ENCODE measurements around the gene PCSK6. TPM values are rescaled to one million over a fixed set of nuclear protein-coding genes. Genes with fewer than 3 reads are reported as not detected.

Gene PCSK6
- polyA plus RNA-seq, 3 donors: 0.05 to 0.10 TPM; not detected in 1

DNA sequence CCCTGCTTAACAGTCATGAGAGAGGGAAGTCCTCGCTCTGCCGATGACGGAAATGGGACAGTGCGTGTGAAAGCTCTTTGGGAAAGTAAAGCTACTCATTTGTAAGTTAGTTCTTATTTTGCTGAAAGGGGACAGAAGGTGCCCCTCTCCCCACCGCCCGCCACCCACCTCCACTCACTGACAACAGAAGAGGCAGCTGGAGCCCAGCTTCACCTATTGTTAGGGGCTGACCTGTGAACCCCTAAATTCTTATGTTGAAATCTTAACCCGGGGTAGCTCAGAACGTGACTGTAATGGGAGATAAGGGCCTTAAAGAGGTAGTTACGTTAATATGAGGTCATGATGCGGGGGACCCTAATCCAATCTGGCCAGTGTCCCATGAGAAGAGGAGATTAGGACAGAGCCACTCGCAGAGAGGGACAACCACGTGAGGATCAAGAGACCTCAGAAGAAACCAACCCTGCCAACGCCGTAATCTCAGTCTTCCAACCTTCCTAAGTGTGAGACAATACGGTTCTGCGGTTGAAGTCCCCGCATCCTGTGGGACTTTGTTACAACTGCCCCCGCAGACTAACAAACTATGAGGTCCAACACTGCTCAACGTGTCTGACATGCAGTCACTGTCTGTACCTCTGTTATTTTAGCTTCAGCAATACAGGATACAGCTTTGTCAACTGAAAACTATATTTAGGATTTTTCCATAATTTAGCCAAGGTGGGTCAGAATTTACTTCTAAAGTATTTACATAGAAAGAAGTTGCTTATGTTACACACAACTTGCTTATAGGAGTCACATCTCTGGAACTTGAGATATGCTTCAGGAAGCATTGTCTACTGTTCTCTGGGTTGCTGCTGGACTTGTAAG lies 51.7 kb downstream of the PCSK6 start:
- Histone ChIP-seq H3K36me3 (replicated peaks in 1 of 2; ENCODE audit: control insufficient read depth in 1 of 2, insufficient read depth in 2 of 2, low read length in 2 of 2) (no peaks in the 10 kb centered on the region), H3K4me1 (ENCODE audit: control insufficient read depth in 1 of 2, insufficient read depth in 2 of 2, low read length in 2 of 2) (no peaks in the 10 kb centered on the region), H3K9ac (ENCODE audit: insufficient read depth, low read length, poor library complexity, severe bottlenecking) (no peak overlapping the region), H3K4me3 (replicated peaks in 1 of 3; ENCODE audit: low read depth in 2 of 3, low read length in 3 of 3) (no peak overlapping the region), H3K4me2 (replicated peaks; ENCODE audit: extremely low read depth, low read length, poor library complexity, severe bottlenecking) (no peak overlapping the region), H3K27me3 (ENCODE audit: control insufficient read depth in 2 of 2, insufficient read depth in 2 of 2, low read length in 2 of 2) (no peaks in the 10 kb centered on the region), H3K79me2 (ENCODE audit: insufficient read depth, low read length) (no peaks in the 10 kb centered on the region), H2AFZ (ENCODE audit: insufficient read depth, low read depth, low read length, poor library complexity, severe bottlenecking) (no peak overlapping the region), H4K20me1 (ENCODE audit: insufficient read depth, low read length) (no peaks in the 10 kb centered on the region), H3K27ac (ENCODE audit: low read depth in 1 of 2, low read length in 2 of 2) (no peak overlapping the region), H3K9me3 (replicated peaks in 1 of 2; ENCODE audit: control insufficient read depth in 1 of 2, insufficient read depth in 1 of 2, low read length in 2 of 2) (no peaks in the 10 kb centered on the region)
- H3K4me1 Mint-ChIP-seq: peaks cover 12% of the 10 kb centered on the region
- H3K27me3 Mint-ChIP-seq (ENCODE audit: low read depth in 3 of 3): peaks cover 14 to 25% (median 15%) of the 10 kb centered on the region in 3 donors
- intact Hi-C loops (cut with micrococcal nuclease): no loop called here
- H3K36me3 Mint-ChIP-seq: no peaks in the 10 kb centered on the region
- WGBS (ENCODE audit: insufficient coverage): 87% methylated on average over 11 of the region's 19 CpGs
- no peak for DNase-seq
- no peak overlapping the region for H3K4me3 Mint-ChIP-seq
- no peaks in the 10 kb centered on the region for H3K9me3 Mint-ChIP-seq
- no peak overlapping the region for H3K27ac Mint-ChIP-seq
- TF ChIP-seq, protein P1, sequence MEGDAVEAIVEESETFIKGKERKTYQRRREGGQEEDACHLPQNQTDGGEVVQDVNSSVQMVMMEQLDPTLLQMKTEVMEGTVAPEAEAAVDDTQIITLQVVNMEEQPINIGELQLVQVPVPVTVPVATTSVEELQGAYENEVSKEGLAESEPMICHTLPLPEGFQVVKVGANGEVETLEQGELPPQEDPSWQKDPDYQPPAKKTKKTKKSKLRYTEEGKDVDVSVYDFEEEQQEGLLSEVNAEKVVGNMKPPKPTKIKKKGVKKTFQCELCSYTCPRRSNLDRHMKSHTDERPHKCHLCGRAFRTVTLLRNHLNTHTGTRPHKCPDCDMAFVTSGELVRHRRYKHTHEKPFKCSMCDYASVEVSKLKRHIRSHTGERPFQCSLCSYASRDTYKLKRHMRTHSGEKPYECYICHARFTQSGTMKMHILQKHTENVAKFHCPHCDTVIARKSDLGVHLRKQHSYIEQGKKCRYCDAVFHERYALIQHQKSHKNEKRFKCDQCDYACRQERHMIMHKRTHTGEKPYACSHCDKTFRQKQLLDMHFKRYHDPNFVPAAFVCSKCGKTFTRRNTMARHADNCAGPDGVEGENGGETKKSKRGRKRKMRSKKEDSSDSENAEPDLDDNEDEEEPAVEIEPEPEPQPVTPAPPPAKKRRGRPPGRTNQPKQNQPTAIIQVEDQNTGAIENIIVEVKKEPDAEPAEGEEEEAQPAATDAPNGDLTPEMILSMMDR (IDR thresholded peaks at IDR 0.05): no peak

DNA sequence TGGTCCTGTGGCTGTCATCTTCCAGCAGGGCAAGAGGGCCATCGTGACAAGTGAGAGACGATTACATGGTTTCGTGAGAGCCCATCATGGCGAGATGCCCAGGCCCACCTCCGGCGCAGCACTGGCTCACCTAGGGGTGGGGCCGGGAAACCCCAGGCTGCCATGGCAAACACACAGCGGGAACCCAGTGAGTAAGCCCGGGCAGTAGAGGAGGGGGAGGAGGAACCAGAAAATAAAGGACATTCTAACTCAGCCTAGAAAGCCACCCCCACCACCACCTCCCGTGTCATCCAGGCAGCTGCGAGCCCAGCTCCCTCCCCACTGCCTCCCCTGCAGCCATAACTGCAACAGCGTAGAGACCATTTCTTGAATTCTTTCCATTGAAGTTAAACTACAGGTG lies 52.3 kb downstream of the PCSK6 start:
- no peaks in the 10 kb centered on the region for H3K9me3 ChIP-seq (replicated peaks in 1 of 2; ENCODE audit: control insufficient read depth in 1 of 2, insufficient read depth in 1 of 2, low read length in 2 of 2)
- no peaks in the 10 kb centered on the region for H3K4me1 ChIP-seq (ENCODE audit: control insufficient read depth in 1 of 2, insufficient read depth in 2 of 2, low read length in 2 of 2)
- H3K9ac ChIP-seq (ENCODE audit: insufficient read depth, low read length, poor library complexity, severe bottlenecking): no peak overlapping the region
- H3K36me3 ChIP-seq (replicated peaks in 1 of 2; ENCODE audit: control insufficient read depth in 1 of 2, insufficient read depth in 2 of 2, low read length in 2 of 2): no peaks in the 10 kb centered on the region
- no peaks in the 10 kb centered on the region for H3K36me3 Mint-ChIP-seq
- 92% methylated on average over 8 of the region's 12 CpGs for WGBS (ENCODE audit: insufficient coverage)
- H3K4me2 ChIP-seq (replicated peaks; ENCODE audit: extremely low read depth, low read length, poor library complexity, severe bottlenecking): no peak overlapping the region
- H3K27ac ChIP-seq (ENCODE audit: low read depth in 1 of 2, low read length in 2 of 2): no peak overlapping the region
- H3K4me1 Mint-ChIP-seq: peaks cover 10% of the 10 kb centered on the region
- no peaks in the 10 kb centered on the region for H3K9me3 Mint-ChIP-seq
- H3K4me3 Mint-ChIP-seq: no peak overlapping the region
- H2AFZ ChIP-seq (ENCODE audit: insufficient read depth, low read depth, low read length, poor library complexity, severe bottlenecking): no peak overlapping the region
- TF ChIP-seq, protein P1 (IDR thresholded peaks at IDR 0.05): no peak
- H4K20me1 ChIP-seq (ENCODE audit: insufficient read depth, low read length): no peaks in the 10 kb centered on the region
- H3K27ac Mint-ChIP-seq: no peak overlapping the region
- no peak overlapping the region for H3K4me3 ChIP-seq (replicated peaks in 1 of 3; ENCODE audit: low read depth in 2 of 3, low read length in 3 of 3)
- H3K27me3 ChIP-seq (ENCODE audit: control insufficient read depth in 2 of 2, insufficient read depth in 2 of 2, low read length in 2 of 2): no peaks in the 10 kb centered on the region
- H3K27me3 Mint-ChIP-seq (ENCODE audit: low read depth in 3 of 3): peaks cover 15 to 25% (median 17%) of the 10 kb centered on the region in 3 donors
- intact Hi-C loops (cut with micrococcal nuclease): no loop called here
- no peaks in the 10 kb centered on the region for H3K79me2 ChIP-seq (ENCODE audit: insufficient read depth, low read length)
- no peak for DNase-seq

Data from CD14-positive monocyte (primary cell).